T follicular helper cell (primary cell): ENCODE measurements around the gene FBRSL1.
"Not testable (repeated sequence)": the region's sequence is repeated elsewhere in the genome, so short reads cannot be mapped to it uniquely, and the experiment has no call there.

Experiments used
- DNase-seq: peaks from one replicate; pipeline ENCODE4 v3.0.0-alpha.2; 2020; ENCODE audit warnings: low read depth

Gene FBRSL1

GRCh38 chr12:132525833-132526455 lies 36.0 kb downstream of the FBRSL1 start:
- no peak for DNase-seq

GRCh38 chr12:132527186-132527882 lies 37.4 kb downstream of the FBRSL1 start:
- DNase-seq: no peak

GRCh38 chr12:132527883-132528264 lies 37.9 kb downstream of the FBRSL1 start:
- DNase-seq: no peak

- DNase-seq: no peak
Observed at GRCh38 chr12:132528564-132529106, 38.7 kb downstream of the FBRSL1 start.

GRCh38 chr12:132529156-132529839 lies 39.3 kb downstream of the FBRSL1 start:
- DNase-seq: no peak

- DNase-seq: no peak
Observed at GRCh38 chr12:132529906-132530305, 40.0 kb downstream of the FBRSL1 start.

GRCh38 chr12:132530447-132530846 lies 40.5 kb downstream of the FBRSL1 start:
- DNase-seq: no peak

GRCh38 chr12:132530851-132531250 lies 40.9 kb downstream of the FBRSL1 start:
- no peak for DNase-seq

- not testable (repeated sequence) for DNase-seq
Observed at GRCh38 chr12:132532711-132533583, 43.0 kb downstream of the FBRSL1 start.

GRCh38 chr12:132533584-132533958 lies 43.6 kb downstream of the FBRSL1 start:
- no peak for DNase-seq

- DNase-seq: no peak
Observed at GRCh38 chr12:132534076-132534475, 44.1 kb downstream of the FBRSL1 start.

GRCh38 chr12:132535019-132535418 lies 45.1 kb downstream of the FBRSL1 start:
- DNase-seq: no peak

- DNase-seq: no peak
Observed at GRCh38 chr12:132536102-132536876, 46.3 kb downstream of the FBRSL1 start.

- no peak for DNase-seq
Observed at GRCh38 chr12:132537049-132537448, 47.1 kb downstream of the FBRSL1 start.

GRCh38 chr12:132537836-132538662 lies 48.1 kb downstream of the FBRSL1 start:
- no peak for DNase-seq

GRCh38 chr12:132538663-132538990 lies 48.7 kb downstream of the FBRSL1 start:
- DNase-seq: no peak

GRCh38 chr12:132539016-132539773 lies 49.2 kb downstream of the FBRSL1 start:
- DNase-seq: no peak

- DNase-seq: no peak
Observed at GRCh38 chr12:132540436-132540835, 50.5 kb downstream of the FBRSL1 start.

GRCh38 chr12:132541200-132541599 lies 51.2 kb downstream of the FBRSL1 start:
- no peak for DNase-seq

GRCh38 chr12:132541996-132542395 lies 52.0 kb downstream of the FBRSL1 start:
- no peak for DNase-seq
